H9 (cell line): ENCODE results near the gene ENPP1. TPM values are rescaled to one million over a fixed set of nuclear protein-coding genes. Genes with fewer than 3 reads are reported as not detected.

Source experiments
- DNase-seq: peaks from one replicate; pipeline ENCODE4 v3.0.0-alpha.2; 2017
- H2AFZ ChIP-seq: one replicate; pipeline ENCODE4 v1.6.1; 2013; ENCODE audit warnings: mild to moderate bottlenecking, low read length, control low read depth, moderate library complexity
- H2AK5ac ChIP-seq: 2 replicates; pipeline ENCODE4 v1.6.1; 2013; ENCODE audit warnings: low read length, control low read depth, mixed read lengths; ENCODE audit not compliant: insufficient read length
- H2BK120ac ChIP-seq: one replicate; pipeline ENCODE4 v1.6.1; 2013; ENCODE audit warnings: low read depth, mild to moderate bottlenecking, low read length, control low read depth, inconsistent platforms; ENCODE audit not compliant: poor library complexity, severe bottlenecking
- H2BK12ac ChIP-seq: 2 replicates; pipeline ENCODE4 v1.6.1; 2013; ENCODE audit warnings: low read length, control low read depth, mixed read lengths, low read depth; ENCODE audit not compliant: insufficient read length
- H2BK15ac ChIP-seq: 2 replicates; pipeline ENCODE4 v1.6.1; 2013; ENCODE audit warnings: low read depth, low read length, control low read depth
- H2BK20ac ChIP-seq: one replicate; pipeline ENCODE4 v1.6.1; 2013; ENCODE audit warnings: low read depth, mild to moderate bottlenecking, low read length, control low read depth, inconsistent platforms; ENCODE audit not compliant: poor library complexity, severe bottlenecking
- H2BK5ac ChIP-seq: 2 replicates; pipeline ENCODE4 v1.6.1; 2013; ENCODE audit warnings: low read length, control low read depth, mixed read lengths; ENCODE audit not compliant: insufficient read length
- H3K14ac ChIP-seq: 2 replicates; pipeline ENCODE4 v1.6.1; 2013; ENCODE audit warnings: low read length, control low read depth; ENCODE audit not compliant: insufficient read depth
- H3K18ac ChIP-seq: 2 replicates; pipeline ENCODE4 v1.6.1; 2013; ENCODE audit warnings: low read depth, mild to moderate bottlenecking, mixed read lengths, low read length, control low read depth; ENCODE audit not compliant: insufficient read length
- H3K23ac ChIP-seq: 2 replicates; pipeline ENCODE4 v1.6.1; 2013; ENCODE audit warnings: low read length, control low read depth, mixed read lengths, low read depth; ENCODE audit not compliant: insufficient read length
- H3K23me2 ChIP-seq: 2 replicates; pipeline ENCODE4 v1.6.1; 2013; ENCODE audit warnings: low read depth, mild to moderate bottlenecking, mixed read lengths, low read length, control low read depth; ENCODE audit not compliant: insufficient read length, poor library complexity, severe bottlenecking
- H3K27ac ChIP-seq: 2 replicates; pipeline ENCODE4 v1.5.1; 2013; ENCODE audit warnings: low read length, control low read depth, mixed read lengths, low read depth; ENCODE audit not compliant: insufficient read length
- H3K27me3 ChIP-seq: 2 replicates; pipeline ENCODE4 v1.6.1; 2013; ENCODE audit warnings: low read length, control low read depth, inconsistent platforms; ENCODE audit not compliant: insufficient read depth
- H3K4ac ChIP-seq: 2 replicates; pipeline ENCODE4 v1.6.1; 2013; ENCODE audit warnings: low read depth, mild to moderate bottlenecking, control low read depth, inconsistent platforms, low read length, moderate library complexity
- H3K4me1 ChIP-seq: 2 replicates; pipeline ENCODE4 v1.6.1; 2013; ENCODE audit warnings: low read length, control low read depth, inconsistent platforms; ENCODE audit not compliant: insufficient read depth
- H3K4me2 ChIP-seq: 2 replicates; pipeline ENCODE4 v1.6.1; 2013; ENCODE audit warnings: low read length, control low read depth, mixed read lengths; ENCODE audit not compliant: insufficient read length, insufficient read depth
- H3K56ac ChIP-seq: 2 replicates; pipeline ENCODE4 v1.6.1; 2013; ENCODE audit warnings: low read depth, mild to moderate bottlenecking, mixed read lengths, low read length, control low read depth; ENCODE audit not compliant: insufficient read length
- H3K79me1 ChIP-seq: 2 replicates; pipeline ENCODE4 v1.6.1; 2013; ENCODE audit warnings: low read depth, mild to moderate bottlenecking, moderate library complexity, low read length, control low read depth, inconsistent platforms; ENCODE audit not compliant: insufficient read depth, poor library complexity, severe bottlenecking
- H3K79me2 ChIP-seq: 2 replicates; pipeline ENCODE4 v1.6.1; 2013; ENCODE audit warnings: low read length, control low read depth, inconsistent platforms; ENCODE audit not compliant: insufficient read depth
- H3K9ac ChIP-seq: 2 replicates; pipeline ENCODE4 v1.6.1; 2013; ENCODE audit warnings: low read length, control low read depth, mixed read lengths; ENCODE audit not compliant: insufficient read length; ENCODE audit errors: extremely low read depth
- H3K9me3 ChIP-seq: one replicate; pipeline ENCODE4 v1.6.1; 2013; ENCODE audit warnings: low read depth, low read length, inconsistent platforms; ENCODE audit not compliant: control insufficient read depth
- H3T11ph ChIP-seq: one replicate; pipeline ENCODE4 v1.6.1; 2013; ENCODE audit warnings: mild to moderate bottlenecking, low read length, control low read depth, inconsistent platforms
- H4K20me1 ChIP-seq: one replicate; pipeline ENCODE4 v1.6.1; 2013; ENCODE audit not compliant: control insufficient read depth, insufficient read length, insufficient read depth
- H4K5ac ChIP-seq: 2 replicates; pipeline ENCODE4 v1.6.1; 2013; ENCODE audit warnings: low read depth, mild to moderate bottlenecking, mixed read lengths, low read length, control low read depth; ENCODE audit not compliant: insufficient read length
- H4K8ac ChIP-seq: replicated peaks from 2 replicates; pipeline ENCODE4 v1.6.1; 2013; ENCODE audit warnings: low read length, control low read depth, mixed read lengths, low read depth; ENCODE audit not compliant: insufficient read length
- H4K91ac ChIP-seq: 2 replicates; pipeline ENCODE4 v1.6.1; 2013; ENCODE audit warnings: low read depth, mild to moderate bottlenecking, moderate library complexity, mixed read lengths, low read length, control low read depth; ENCODE audit not compliant: insufficient read length
- H3K27ac Mint-ChIP-seq, 3 experiments: 2 replicates in 2 of 3; 3 replicates in 1 of 3; pipeline ENCODE4 v1.8.0; 2020 to 2021; ENCODE audit warnings: mixed read lengths in 3 of 3, mild to moderate bottlenecking in 1 of 3, moderate library complexity in 1 of 3
- H3K27me3 Mint-ChIP-seq: 2 replicates; pipeline ENCODE4 v1.8.0; 2021; ENCODE audit warnings: low read depth, mild to moderate bottlenecking, moderate library complexity, mixed read lengths
- H3K36me3 Mint-ChIP-seq, 3 experiments: 2 replicates in 2 of 3; 3 replicates in 1 of 3; pipeline ENCODE4 v1.8.0; 2020 to 2021; ENCODE audit warnings: low read depth in 3 of 3, mixed read lengths in 3 of 3; ENCODE audit not compliant: insufficient read depth in 1 of 3
- H3K4me1 Mint-ChIP-seq, 2 experiments: 2 replicates each; pipeline ENCODE4 v1.8.0; 2020; ENCODE audit warnings: mixed read lengths in 2 of 2
- H3K4me3 Mint-ChIP-seq, 2 experiments: 2 replicates in 1 of 2; 3 replicates in 1 of 2; pipeline ENCODE4 v1.8.0; 2020 to 2021; ENCODE audit warnings: mild to moderate bottlenecking in 2 of 2, mixed read lengths in 2 of 2, moderate library complexity in 1 of 2
- H3K9me3 Mint-ChIP-seq, 2 experiments: 2 replicates in 1 of 2; 3 replicates in 1 of 2; pipeline ENCODE4 v1.8.0; 2020; ENCODE audit warnings: mild to moderate bottlenecking in 2 of 2, mixed read lengths in 2 of 2, moderate library complexity in 1 of 2
- WGBS: extraction: QIAGEN DNeasy Blood & Tissue Kit; methylation state at CpG from one replicate; pipeline ENCODE4 v1.1.7; 2013; ENCODE audit warnings: missing lambda C conversion rate, low lambda C conversion rate, mixed read lengths; ENCODE audit not compliant: insufficient read length; ENCODE audit errors: extremely low coverage; 5-methylcytosine and 5-hydroxymethylcytosine counted together
- total RNA-seq: library from RNA; stranded (reverse); gene quantifications from 2 replicates; pipeline ENCODE4 v1.2.1, GENCODE V29; 2021
- TF ChIP-seq, protein P1 (sequence below): fragments of 200-600 bp; sonication (generic); conservative IDR thresholded peaks from 3 replicates; pipeline ENCODE4 v1.8.0; 2021; ENCODE audit warnings: antibody characterized with exemption, mild to moderate bottlenecking

Gene ENPP1
- total RNA-seq, 1 experiment from 2014 or later, result 22.5 TPM

DNA sequence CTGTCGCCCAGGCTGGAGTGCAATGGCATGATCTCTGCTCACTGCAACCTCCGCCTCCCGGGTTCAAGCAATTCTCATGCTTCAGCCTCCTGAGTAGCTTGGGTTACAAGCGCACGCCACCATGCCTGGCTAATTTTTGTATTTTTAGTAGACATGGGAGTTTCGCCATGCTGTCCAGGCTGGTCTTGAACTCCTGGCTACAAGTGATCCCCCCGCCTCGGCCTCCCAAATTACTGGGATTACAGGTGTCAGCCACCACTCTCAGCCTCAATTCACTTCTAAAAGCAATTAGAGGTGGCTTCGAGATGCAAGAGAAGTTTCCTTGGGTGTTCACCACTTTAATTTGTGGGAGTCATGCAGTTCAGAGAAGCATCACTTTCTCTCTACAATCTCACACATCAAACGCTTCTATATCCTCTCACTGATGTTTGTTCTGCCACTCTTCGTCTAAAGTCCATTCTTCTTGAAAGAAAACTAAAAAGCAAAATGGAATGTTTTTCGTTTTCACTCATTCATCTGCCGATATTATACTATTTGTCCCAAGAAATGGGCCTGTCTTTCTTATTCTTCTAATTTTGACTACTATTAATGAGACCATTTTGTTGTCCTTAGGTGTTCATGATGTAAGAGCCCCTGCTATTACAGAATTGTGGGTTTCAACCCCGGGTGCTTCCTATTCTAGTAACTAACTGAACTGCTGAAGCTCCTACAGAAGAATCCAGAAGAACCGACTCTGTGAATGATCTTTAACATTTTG is 38.3 kb upstream of the ENPP1 start:
- H3K4ac ChIP-seq, result no peak overlapping the region
- H3K18ac ChIP-seq, result no peak overlapping the region
- H2AFZ ChIP-seq, result no peak overlapping the region
- H3K27ac Mint-ChIP-seq, result no peak overlapping the region
- H4K91ac ChIP-seq, result no peak overlapping the region
- no CpG with 5 or more reads among the region's 15 CpGs for WGBS
- H3T11ph ChIP-seq, result no peak overlapping the region
- no peak overlapping the region for H3K9ac ChIP-seq
- H4K5ac ChIP-seq, result no peak overlapping the region
- TF ChIP-seq, protein P1, sequence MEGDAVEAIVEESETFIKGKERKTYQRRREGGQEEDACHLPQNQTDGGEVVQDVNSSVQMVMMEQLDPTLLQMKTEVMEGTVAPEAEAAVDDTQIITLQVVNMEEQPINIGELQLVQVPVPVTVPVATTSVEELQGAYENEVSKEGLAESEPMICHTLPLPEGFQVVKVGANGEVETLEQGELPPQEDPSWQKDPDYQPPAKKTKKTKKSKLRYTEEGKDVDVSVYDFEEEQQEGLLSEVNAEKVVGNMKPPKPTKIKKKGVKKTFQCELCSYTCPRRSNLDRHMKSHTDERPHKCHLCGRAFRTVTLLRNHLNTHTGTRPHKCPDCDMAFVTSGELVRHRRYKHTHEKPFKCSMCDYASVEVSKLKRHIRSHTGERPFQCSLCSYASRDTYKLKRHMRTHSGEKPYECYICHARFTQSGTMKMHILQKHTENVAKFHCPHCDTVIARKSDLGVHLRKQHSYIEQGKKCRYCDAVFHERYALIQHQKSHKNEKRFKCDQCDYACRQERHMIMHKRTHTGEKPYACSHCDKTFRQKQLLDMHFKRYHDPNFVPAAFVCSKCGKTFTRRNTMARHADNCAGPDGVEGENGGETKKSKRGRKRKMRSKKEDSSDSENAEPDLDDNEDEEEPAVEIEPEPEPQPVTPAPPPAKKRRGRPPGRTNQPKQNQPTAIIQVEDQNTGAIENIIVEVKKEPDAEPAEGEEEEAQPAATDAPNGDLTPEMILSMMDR, result no peak
- H3K14ac ChIP-seq, result no peak overlapping the region
- no peak overlapping the region for H3K4me2 ChIP-seq
- no peak overlapping the region for H4K8ac ChIP-seq
- no peak overlapping the region for H3K4me3 Mint-ChIP-seq
- H3K4me1 Mint-ChIP-seq, result peaks cover 4 to 11% of the 10 kb centered on the region in 2 experiments; a peak in 3 of 4 replicates
- H2BK5ac ChIP-seq, result no peak overlapping the region
- H3K27ac ChIP-seq, result no peak overlapping the region
- H3K23me2 ChIP-seq, result no peaks in the 10 kb centered on the region
- H3K23ac ChIP-seq, result no peak overlapping the region
- H2AK5ac ChIP-seq, result no peak overlapping the region
- no peaks in the 10 kb centered on the region for H3K4me1 ChIP-seq
- H3K9me3 Mint-ChIP-seq, result no peaks in the 10 kb centered on the region
- H4K20me1 ChIP-seq, result no peaks in the 10 kb centered on the region
- H2BK20ac ChIP-seq, result no peak overlapping the region
- peaks cover 19% of the 10 kb centered on the region for H3K27me3 Mint-ChIP-seq
- H3K9me3 ChIP-seq, result no peaks in the 10 kb centered on the region
- no peak overlapping the region for H2BK120ac ChIP-seq
- DNase-seq, result no peak
- no peak overlapping the region for H3K56ac ChIP-seq
- no peak overlapping the region for H2BK12ac ChIP-seq
- H3K79me1 ChIP-seq, result no peaks in the 10 kb centered on the region
- no peaks in the 10 kb centered on the region for H3K27me3 ChIP-seq
- no peaks in the 10 kb centered on the region for H3K79me2 ChIP-seq
- H2BK15ac ChIP-seq, result no peak overlapping the region
- no peaks in the 10 kb centered on the region for H3K36me3 Mint-ChIP-seq
